ENCODE results near the gene TMA7.
"Not testable (repeated sequence)": the region's sequence is repeated elsewhere in the genome, so short reads cannot be mapped to it uniquely, and the experiment has no call there.

Gene TMA7

GRCh38 chr3:48437812-48438211 lies 2.2 kb upstream of the TMA7 start:
- no peak for DNase-seq

GRCh38 chr3:48440590-48440958 lies 517 bp downstream of the TMA7 start:
- DNase-seq = no peak

- no peak for DNase-seq
Measured at GRCh38 chr3:48441940-48442339, 1.9 kb downstream of the TMA7 start.

- DNase-seq = no peak
Measured at GRCh38 chr3:48445277-48445882, 5.3 kb downstream of the TMA7 start.

- no peak for DNase-seq
Measured at GRCh38 chr3:48446043-48446424, 6.0 kb downstream of the TMA7 start.

GRCh38 chr3:48446425-48447193 lies 6.6 kb downstream of the TMA7 start, which contains the start of gene ATRIP:
Gene ATRIP, plus strand, starts transcription at chr3:48446737. Its CDS starts 109 bp downstream, at chr3:48446846.
- DNase-seq = peak; percentile 96

GRCh38 chr3:48451270-48451669 lies 11.2 kb downstream of the TMA7 start:
- DNase-seq = no peak

- DNase-seq = no peak
Measured at GRCh38 chr3:48456456-48456855, 16.4 kb downstream of the TMA7 start.

- no peak for DNase-seq
Measured at GRCh38 chr3:48459331-48459730, 19.3 kb downstream of the TMA7 start.

GRCh38 chr3:48459773-48460516 lies 19.9 kb downstream of the TMA7 start:
- no peak for DNase-seq

GRCh38 chr3:48460517-48460902 lies 20.5 kb downstream of the TMA7 start:
- DNase-seq = no peak

GRCh38 chr3:48461767-48462166 lies 21.7 kb downstream of the TMA7 start:
- DNase-seq = not testable (repeated sequence)

- DNase-seq = no peak
Measured at GRCh38 chr3:48463703-48464102, 23.6 kb downstream of the TMA7 start.

- no peak for DNase-seq
Measured at GRCh38 chr3:48464713-48465221, 24.7 kb downstream of the TMA7 start.

- no peak for DNase-seq
Measured at GRCh38 chr3:48465237-48465530, 25.1 kb downstream of the TMA7 start.

- peak; percentile 91 for DNase-seq
Measured at GRCh38 chr3:48465531-48466378, 25.7 kb downstream of the TMA7 start.

GRCh38 chr3:48466386-48467109 lies 26.5 kb downstream of the TMA7 start:
- DNase-seq = peak; percentile 22

- no peak for DNase-seq
Measured at GRCh38 chr3:48467110-48467454, 27.0 kb downstream of the TMA7 start.

GRCh38 chr3:48467473-48468267 lies 27.6 kb downstream of the TMA7 start:
- DNase-seq = no peak

GRCh38 chr3:48468329-48468731 lies 28.3 kb downstream of the TMA7 start:
- DNase-seq = no peak

Measured in retina (tissue), 1 donor.